ENCODE data around the gene PLXDC1.

GRCh38 chr17:39027455-39028035, 123.9 kb downstream of the PLXDC1 start:
- TF ChIP-seq CTCF (IDR thresholded peaks at IDR 0.05 in 8 of 11, conservative IDR thresholded peaks at IDR 0.05 in 3 of 11): no peak
- TF ChIP-seq POLR2A (IDR thresholded peaks at IDR 0.05): no peak
